Activated CD8-positive, alpha-beta memory T cell treated with anti-CD3 and anti-CD28 coated beads, Interleukin-2, amount 10 ng/mL, durations not matched to agents 7 days and 5 days (primary cell): ENCODE measurements around the gene HHATL. TPM values are rescaled to one million over a fixed set of nuclear protein-coding genes. Genes with fewer than 3 reads are reported as not detected.
A peak's percentile ranks its signal among the peaks of the same experiment; 100 is the strongest.

Source experiments
- ATAC-seq: fragments of 150-1000 bp; cut with Tn5 transposase; one replicate; pipeline ENCODE4 v1.10.0; 2021; ENCODE audit warnings: moderate library complexity
- CTCF ChIA-PET: fragments of 350-600 bp; sonication (Branson Sonifier 250); formaldehyde crosslinking; loops from one replicate; lab custom pipeline; 2021; ENCODE audit warnings: antibody characterized with exemption; lab: Charles Lee
- DNase-seq: peaks from one replicate; pipeline ENCODE4 v3.0.0-alpha.2; 2020
- H3K27ac Mint-ChIP-seq: one replicate; pipeline ENCODE4 v1.8.0; 2021; ENCODE audit warnings: mild to moderate bottlenecking, mixed read lengths
- H3K27me3 Mint-ChIP-seq: one replicate; pipeline ENCODE4 v1.8.0; 2021; ENCODE audit warnings: mixed read lengths
- H3K36me3 Mint-ChIP-seq: one replicate; pipeline ENCODE4 v1.8.0; 2021; ENCODE audit warnings: mild to moderate bottlenecking, mixed read lengths
- H3K4me1 Mint-ChIP-seq: one replicate; pipeline ENCODE4 v1.8.0; 2021; ENCODE audit warnings: mixed read lengths
- H3K4me3 Mint-ChIP-seq: one replicate; pipeline ENCODE4 v1.8.0; 2021; ENCODE audit warnings: mild to moderate bottlenecking, moderate library complexity, mixed read lengths
- H3K9me3 Mint-ChIP-seq: one replicate; pipeline ENCODE4 v1.8.0; 2022; ENCODE audit warnings: low read depth, mixed read lengths
- total RNA-seq, 2 experiments: library from RNA; stranded (reverse); gene quantifications; one replicate each; pipeline ENCODE4 v1.2.3, GENCODE V29; 2021

HHATL gene
- total RNA-seq, 2 experiments from 2014 or later = not detected

- Mint-ChIP-seq H3K27me3 (peaks cover 3% of the 10 kb centered on the region), H3K9me3 (no peaks in the 10 kb centered on the region), H3K27ac (no peak overlapping the region), H3K4me3 (no peak overlapping the region), H3K36me3 (no peaks in the 10 kb centered on the region), H3K4me1 (no peaks in the 10 kb centered on the region)
- ATAC-seq (no peak), DNase-seq (no peak)
- CTCF ChIA-PET = interaction anchor here (0.7 to 1.3 kb wide), 3 partner anchors 11 to 30 kb away, joined by 3 read pairs; no protein-coding TSS in a partner anchor
These were observed 11.7 kb upstream of the HHATL start for GRCh38 chr3:42714171-42714852.

GRCh38 chr3:42713747-42714146 is 11.1 kb upstream of the HHATL start:
- no peak overlapping the region for H3K27ac Mint-ChIP-seq
- no peaks in the 10 kb centered on the region for H3K36me3 Mint-ChIP-seq
- peaks cover 3% of the 10 kb centered on the region for H3K27me3 Mint-ChIP-seq
- peak; percentile 19 for DNase-seq
- H3K4me1 Mint-ChIP-seq = no peaks in the 10 kb centered on the region
- ATAC-seq = no peak
- no peaks in the 10 kb centered on the region for H3K9me3 Mint-ChIP-seq
- CTCF ChIA-PET = interaction anchor here (0.7 to 1.3 kb wide), 2 partner anchors 12 to 31 kb away, joined by 3 read pairs; no protein-coding TSS in a partner anchor
- no peak overlapping the region for H3K4me3 Mint-ChIP-seq

- peaks cover 3% of the 10 kb centered on the region for H3K27me3 Mint-ChIP-seq
- H3K27ac Mint-ChIP-seq = no peak overlapping the region
- ATAC-seq = no peak
- H3K4me3 Mint-ChIP-seq = no peak overlapping the region
- H3K9me3 Mint-ChIP-seq = no peaks in the 10 kb centered on the region
- DNase-seq = peak; percentile 34
- CTCF ChIA-PET = no interaction called here
- H3K4me1 Mint-ChIP-seq = no peaks in the 10 kb centered on the region
- H3K36me3 Mint-ChIP-seq = no peaks in the 10 kb centered on the region
These were observed 10.2 kb upstream of the HHATL start for GRCh38 chr3:42712688-42713372.

GRCh38 chr3:42712344-42712648 is 9.7 kb upstream of the HHATL start:
- no peak for ATAC-seq
- peaks cover 3% of the 10 kb centered on the region for H3K27me3 Mint-ChIP-seq
- H3K4me1 Mint-ChIP-seq = no peaks in the 10 kb centered on the region
- no peak for DNase-seq
- CTCF ChIA-PET = no interaction called here
- H3K9me3 Mint-ChIP-seq = no peaks in the 10 kb centered on the region
- H3K27ac Mint-ChIP-seq = no peak overlapping the region
- no peak overlapping the region for H3K4me3 Mint-ChIP-seq
- H3K36me3 Mint-ChIP-seq = no peaks in the 10 kb centered on the region

- CTCF ChIA-PET = no interaction called here
- Mint-ChIP-seq H3K4me1 (no peaks in the 10 kb centered on the region), H3K27ac (no peak overlapping the region), H3K9me3 (no peaks in the 10 kb centered on the region), H3K36me3 (no peaks in the 10 kb centered on the region), H3K27me3 (peaks cover 2% of the 10 kb centered on the region), H3K4me3 (no peak overlapping the region)
- DNase-seq (no peak), ATAC-seq (no peak)
These were observed 9.1 kb upstream of the HHATL start for GRCh38 chr3:42711491-42712343.

- DNase-seq (no peak), ATAC-seq (no peak)
- H3K4me3 Mint-ChIP-seq = no peak overlapping the region
- CTCF ChIA-PET = no interaction called here
- no peaks in the 10 kb centered on the region for H3K36me3 Mint-ChIP-seq
- no peaks in the 10 kb centered on the region for H3K4me1 Mint-ChIP-seq
- H3K9me3 Mint-ChIP-seq = no peaks in the 10 kb centered on the region
- H3K27ac Mint-ChIP-seq = no peak overlapping the region
- no peaks in the 10 kb centered on the region for H3K27me3 Mint-ChIP-seq
These were observed 7.9 kb upstream of the HHATL start for GRCh38 chr3:42710323-42711021.

GRCh38 chr3:42709621-42710020 is 7.0 kb upstream of the HHATL start:
- H3K27me3 Mint-ChIP-seq = no peaks in the 10 kb centered on the region
- no peaks in the 10 kb centered on the region for H3K36me3 Mint-ChIP-seq
- CTCF ChIA-PET = no interaction called here
- DNase-seq = no peak
- no peaks in the 10 kb centered on the region for H3K4me1 Mint-ChIP-seq
- H3K9me3 Mint-ChIP-seq = no peaks in the 10 kb centered on the region
- no peak overlapping the region for H3K4me3 Mint-ChIP-seq
- ATAC-seq = no peak
- H3K27ac Mint-ChIP-seq = no peak overlapping the region

GRCh38 chr3:42708611-42709151 is 6.1 kb upstream of the HHATL start:
- H3K27me3 Mint-ChIP-seq = no peaks in the 10 kb centered on the region
- H3K4me3 Mint-ChIP-seq = no peak overlapping the region
- no peaks in the 10 kb centered on the region for H3K36me3 Mint-ChIP-seq
- H3K4me1 Mint-ChIP-seq = no peaks in the 10 kb centered on the region
- H3K27ac Mint-ChIP-seq = no peak overlapping the region
- no peak for ATAC-seq
- DNase-seq = no peak
- H3K9me3 Mint-ChIP-seq = no peaks in the 10 kb centered on the region
- CTCF ChIA-PET = interaction anchor here (1.1 kb wide), 1 partner anchor 36 kb away, joined by 5 read pairs; no protein-coding TSS in a partner anchor

GRCh38 chr3:42707620-42708355 is 5.2 kb upstream of the HHATL start:
- DNase-seq (no peak), ATAC-seq (no peak)
- no peak overlapping the region for H3K4me3 Mint-ChIP-seq
- no peaks in the 10 kb centered on the region for H3K27me3 Mint-ChIP-seq
- H3K4me1 Mint-ChIP-seq = no peaks in the 10 kb centered on the region
- no peak overlapping the region for H3K27ac Mint-ChIP-seq
- CTCF ChIA-PET = interaction anchor here (1.1 kb wide), 1 partner anchor 37 kb away, joined by 5 read pairs; no protein-coding TSS in a partner anchor
- H3K9me3 Mint-ChIP-seq = no peaks in the 10 kb centered on the region
- no peaks in the 10 kb centered on the region for H3K36me3 Mint-ChIP-seq

- H3K4me1 Mint-ChIP-seq = no peaks in the 10 kb centered on the region
- no peaks in the 10 kb centered on the region for H3K9me3 Mint-ChIP-seq
- no peaks in the 10 kb centered on the region for H3K36me3 Mint-ChIP-seq
- H3K27ac Mint-ChIP-seq = no peak overlapping the region
- CTCF ChIA-PET = no interaction called here
- DNase-seq (no peak), ATAC-seq (no peak)
- no peaks in the 10 kb centered on the region for H3K27me3 Mint-ChIP-seq
- no peak overlapping the region for H3K4me3 Mint-ChIP-seq
These were observed 4.4 kb upstream of the HHATL start for GRCh38 chr3:42706721-42707619.

GRCh38 chr3:42705962-42706585 is 3.5 kb upstream of the HHATL start:
- CTCF ChIA-PET = no interaction called here
- no peaks in the 10 kb centered on the region for H3K9me3 Mint-ChIP-seq
- ATAC-seq = no peak

More at GRCh38 chr3:42705962-42706585, 3.5 kb upstream of the HHATL start:
- Mint-ChIP-seq H3K4me1 (no peaks in the 10 kb centered on the region), H3K27me3 (no peaks in the 10 kb centered on the region), H3K4me3 (no peak overlapping the region), H3K27ac (no peak overlapping the region), H3K36me3 (no peaks in the 10 kb centered on the region)
- no peak for DNase-seq
